GM18507 (cell line): ENCODE results near the gene GPC3.
"Not testable (repeated sequence)": the region's sequence is repeated elsewhere in the genome, so short reads cannot be mapped to it uniquely, and the experiment has no call there.

Experiments
- DNase-seq: peaks from one replicate; pipeline ENCODE4 v3.0.0; 2011; ENCODE audit warnings: low read depth; ENCODE audit not compliant: insufficient read length; ENCODE audit errors: extremely low spot score
- FAIRE-seq: peaks from 2 replicates; lab custom pipeline; 2011; peaks lifted over from hg19 to GRCh38; lab: Jason Lieb, UNC

The GPC3 gene

DNA sequence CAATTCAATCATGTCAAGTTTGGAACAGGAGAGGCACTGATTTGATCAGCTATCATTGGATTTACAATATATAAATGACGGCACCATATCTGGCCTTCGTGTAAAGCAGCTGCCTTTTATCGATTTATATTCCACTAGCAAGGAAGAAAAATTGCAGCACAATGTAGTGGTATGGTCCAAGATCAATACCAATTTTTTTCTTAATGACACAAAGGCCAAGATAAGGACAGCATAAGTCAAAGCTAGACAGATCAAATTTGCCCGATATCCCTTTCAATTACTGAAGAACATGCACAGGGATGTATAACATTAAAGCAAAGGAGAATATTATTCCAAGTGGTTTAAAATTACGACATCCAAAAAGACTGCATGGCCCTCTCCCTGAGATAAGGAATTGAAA is 167.4 kb downstream of the GPC3 start:
- FAIRE-seq (no peak), DNase-seq (no peak)

DNA sequence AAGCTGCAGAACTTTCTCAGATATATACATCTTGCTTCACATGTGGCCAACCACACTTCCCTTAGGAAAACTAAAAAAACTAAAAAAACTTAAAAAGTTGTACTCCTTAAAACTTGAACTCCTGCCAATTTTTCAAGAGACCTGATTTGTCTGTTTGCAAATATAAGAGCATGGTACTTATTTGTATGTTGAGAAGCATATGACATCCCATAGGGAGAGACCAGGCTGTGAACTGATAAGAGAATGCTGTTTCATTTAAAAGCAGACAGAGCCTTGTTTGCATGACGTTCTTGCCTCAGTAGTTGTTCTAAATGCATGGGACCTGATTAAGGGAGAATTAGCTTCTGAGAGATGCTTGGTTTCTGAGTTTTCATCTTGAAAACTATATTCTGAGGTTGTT is 169.9 kb downstream of the GPC3 start:
- DNase-seq (no peak), FAIRE-seq (no peak)

DNA sequence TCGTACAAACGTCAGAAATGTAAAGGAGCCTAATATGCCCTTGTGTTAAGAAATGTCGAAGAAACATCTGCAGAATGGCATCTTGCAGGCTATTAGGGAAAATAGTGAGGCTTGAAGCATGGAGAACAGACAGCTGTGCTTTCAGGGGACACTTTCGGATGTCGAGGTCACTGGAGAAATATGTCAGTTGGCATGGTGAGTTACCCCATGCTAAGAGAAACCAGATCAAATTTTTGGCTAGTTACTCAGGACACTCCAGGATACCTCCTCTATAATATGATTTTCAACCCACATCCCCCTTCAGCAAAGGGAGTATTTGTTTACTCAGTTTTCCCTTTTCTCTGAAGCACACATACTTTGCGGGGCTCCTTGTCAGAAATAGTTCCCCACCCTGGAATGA is 171.4 kb downstream of the GPC3 start:
- FAIRE-seq (no peak), DNase-seq (no peak)

DNA sequence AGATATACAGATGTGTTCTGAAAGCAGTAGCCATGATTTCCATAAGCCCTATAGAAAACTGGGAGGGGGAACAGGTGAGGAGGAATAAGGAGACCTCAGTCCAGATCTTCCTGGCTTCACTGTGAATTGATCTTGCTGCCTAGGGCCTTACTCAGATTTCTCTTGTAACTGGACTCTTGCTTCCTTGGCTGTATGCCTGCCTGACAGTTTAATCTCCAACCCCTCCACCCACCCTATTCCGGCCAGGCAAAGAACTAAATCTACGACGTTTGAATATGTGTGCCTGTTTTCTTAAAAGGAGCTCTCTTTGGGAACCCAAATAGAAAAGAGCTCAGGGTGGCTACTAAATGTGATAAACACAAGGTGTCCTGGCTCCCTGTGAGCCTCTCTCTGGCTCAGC is 173.0 kb downstream of the GPC3 start:
- FAIRE-seq, result no peak
- no peak for DNase-seq

DNA sequence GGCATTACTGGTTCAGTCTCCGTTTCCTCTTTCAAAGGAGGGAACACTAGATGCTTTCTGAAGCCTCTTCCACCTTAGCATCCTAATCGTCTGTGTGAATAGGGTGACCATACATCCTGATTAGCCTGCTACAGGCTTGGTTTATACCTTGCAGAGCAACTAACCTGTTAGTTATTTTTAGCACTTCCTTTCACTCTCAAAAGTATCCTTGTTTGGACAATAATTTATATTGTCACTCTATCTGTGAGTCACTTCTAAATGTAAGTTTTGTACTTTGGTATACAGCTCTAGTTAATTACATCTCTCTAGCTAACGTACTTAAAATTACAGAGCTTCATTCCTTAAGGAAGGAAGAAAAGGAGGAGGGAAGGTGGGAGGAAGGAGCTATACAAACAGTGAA is 174.5 kb downstream of the GPC3 start:
- no peak for FAIRE-seq

DNA sequence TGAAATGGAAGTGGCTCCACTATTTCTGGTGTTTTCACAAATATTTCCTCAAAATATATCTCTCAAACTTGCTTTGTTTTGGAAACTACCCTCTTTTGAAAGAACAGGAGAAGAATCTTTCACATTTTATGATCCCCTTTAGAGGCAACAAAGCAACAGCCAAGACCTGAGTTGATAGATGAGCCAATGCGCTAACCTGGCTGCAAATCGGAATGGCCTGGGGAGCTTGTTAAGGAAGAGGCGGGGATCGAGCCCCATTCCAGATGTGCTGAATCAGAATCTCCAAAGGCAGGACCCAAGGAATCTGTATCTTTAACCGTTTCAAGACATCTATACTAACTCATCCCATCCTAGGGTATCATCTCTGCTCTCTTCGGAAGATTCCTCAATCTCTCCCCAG is 181.3 kb downstream of the GPC3 start:
- FAIRE-seq (no peak), DNase-seq (no peak)

More for the DNA sequence above, 174.5 kb downstream of the GPC3 start:
- no peak for DNase-seq

DNA sequence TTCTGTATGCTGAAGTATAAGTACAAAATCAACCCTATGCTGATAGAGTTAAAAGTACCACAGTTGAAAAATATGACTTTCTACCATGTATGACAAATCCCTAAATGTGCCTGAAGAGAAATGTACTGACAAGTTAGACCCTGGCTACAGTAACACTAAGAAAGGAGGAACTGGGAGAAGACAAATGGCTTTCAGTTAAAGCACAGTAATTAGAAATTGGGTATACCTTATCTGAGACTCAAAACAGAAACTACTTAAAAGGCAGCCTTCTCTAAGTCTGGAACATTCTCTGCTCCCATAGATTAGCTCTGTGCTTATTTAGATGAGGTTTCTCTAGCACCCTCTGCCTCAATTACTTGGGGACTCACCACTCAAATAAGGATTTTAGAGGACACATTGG is 189.1 kb downstream of the GPC3 start:
- DNase-seq (no peak), FAIRE-seq (no peak)

DNA sequence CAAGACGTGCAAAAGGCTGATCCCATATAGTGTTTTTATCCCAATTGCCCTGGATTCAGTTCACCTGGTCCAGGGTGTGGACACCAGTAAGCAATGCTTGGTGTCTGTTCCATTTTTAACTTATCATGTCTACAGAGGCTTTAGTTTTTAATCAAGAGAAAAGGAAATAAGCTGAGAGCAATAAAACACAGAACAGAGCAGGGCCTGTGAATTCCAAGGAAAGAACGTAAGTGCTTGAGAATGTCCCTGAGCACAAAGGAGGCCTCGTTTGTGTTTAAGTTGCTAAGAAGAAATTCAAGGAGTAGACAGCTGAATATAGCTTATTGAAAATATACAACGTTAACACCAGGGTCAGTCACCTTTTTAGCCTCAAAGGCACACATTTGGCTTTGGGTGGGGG is 191.3 kb downstream of the GPC3 start:
- no peak for DNase-seq
- no peak for FAIRE-seq

DNA sequence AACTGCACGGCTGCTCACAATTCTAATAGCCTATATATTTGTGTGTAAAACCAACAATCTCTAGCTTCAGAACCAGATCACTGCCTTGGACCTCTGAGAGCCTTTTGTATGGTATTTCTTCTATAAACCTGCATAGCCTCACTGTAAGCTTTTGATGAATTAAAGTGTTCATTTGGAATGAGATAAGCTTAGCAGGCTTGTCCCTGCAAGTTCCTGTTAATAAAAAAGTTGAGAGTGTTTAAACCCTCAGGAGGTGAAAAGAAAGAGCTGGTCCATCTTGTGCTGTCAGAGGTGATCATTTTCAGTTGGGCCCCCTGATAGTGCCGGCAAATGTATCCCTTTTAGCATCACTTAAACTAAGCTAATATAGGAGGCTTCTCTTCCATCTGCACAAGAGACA is 191.8 kb downstream of the GPC3 start:
- DNase-seq (no peak), FAIRE-seq (no peak)

DNA sequence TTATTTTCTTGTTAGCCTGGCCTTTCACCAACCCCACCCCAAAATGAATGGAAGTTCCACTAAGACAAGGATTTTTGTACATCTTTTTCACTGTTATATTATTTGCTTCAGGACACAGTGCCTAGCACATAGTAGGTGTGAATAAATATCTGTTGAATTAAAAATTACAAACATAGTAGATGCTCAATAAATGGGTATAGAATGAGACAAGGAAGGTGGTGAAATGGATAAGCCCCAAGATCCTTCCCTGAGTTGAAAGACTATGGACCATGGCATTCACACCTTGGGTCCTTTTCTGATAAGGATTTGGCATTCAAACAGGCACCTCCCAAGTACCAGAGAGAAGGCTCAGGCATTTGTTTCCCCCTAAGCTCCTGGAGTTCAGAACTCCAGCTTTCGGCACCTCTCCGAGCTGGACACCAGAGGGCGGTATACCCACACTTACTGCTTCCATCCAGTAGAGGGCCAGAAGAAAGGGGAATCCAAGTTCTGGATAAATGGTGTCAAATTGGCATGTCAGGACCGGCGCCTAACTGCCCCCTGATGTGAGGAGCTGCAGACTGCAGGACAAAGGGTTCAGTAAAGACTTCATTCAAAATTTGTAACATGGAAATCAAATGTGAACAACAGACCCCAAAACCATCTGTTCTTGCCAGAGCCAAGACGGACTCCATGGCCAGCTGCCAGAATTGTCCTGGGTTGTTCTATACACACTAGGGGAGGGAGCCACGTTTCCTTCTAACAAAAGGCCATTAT is 193.0 kb downstream of the GPC3 start:
- peak; percentile 87 for FAIRE-seq
- DNase-seq, result peak; percentile 5

DNA sequence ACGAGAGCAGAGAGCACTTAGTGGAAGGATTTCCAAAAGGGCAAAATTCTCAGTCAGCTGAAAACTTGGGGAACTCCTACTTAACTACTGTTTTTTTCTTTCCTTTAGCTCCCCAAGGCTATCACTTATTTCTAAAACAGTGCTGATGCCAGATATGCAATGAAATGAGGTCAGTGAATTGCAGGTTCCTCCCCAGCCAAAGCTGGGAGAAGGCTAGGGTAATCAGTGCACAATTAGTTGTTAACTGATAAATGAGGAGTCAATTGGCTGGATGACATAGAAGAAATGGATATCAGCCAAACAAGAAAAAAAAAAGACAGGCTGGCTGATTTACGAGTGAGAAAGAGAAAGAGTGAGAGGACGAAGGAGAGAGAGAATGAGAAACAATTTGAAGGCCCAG is 195.6 kb downstream of the GPC3 start:
- FAIRE-seq, result no peak
- DNase-seq, result no peak

DNA sequence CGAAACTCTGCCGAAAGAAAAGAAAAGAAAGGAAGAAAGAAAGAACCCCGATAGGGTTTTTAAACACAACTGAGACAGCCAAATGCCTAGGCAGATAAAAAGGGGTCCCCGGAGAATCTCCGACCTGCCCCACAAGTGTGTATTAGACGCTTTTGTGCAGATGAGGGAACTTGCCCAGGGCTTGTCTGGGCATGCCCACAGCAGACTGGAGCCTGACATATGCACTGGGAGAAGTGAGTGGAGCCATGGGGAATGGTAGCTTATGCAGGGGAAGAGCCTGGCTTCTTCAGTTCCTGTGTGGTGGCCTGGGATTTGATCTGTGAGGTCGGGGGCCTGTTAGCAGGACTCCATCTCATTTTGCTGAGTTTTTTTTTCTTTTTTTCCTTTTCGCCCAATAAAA is 199.0 kb downstream of the GPC3 start:
- FAIRE-seq (no peak), DNase-seq (no peak)

DNA sequence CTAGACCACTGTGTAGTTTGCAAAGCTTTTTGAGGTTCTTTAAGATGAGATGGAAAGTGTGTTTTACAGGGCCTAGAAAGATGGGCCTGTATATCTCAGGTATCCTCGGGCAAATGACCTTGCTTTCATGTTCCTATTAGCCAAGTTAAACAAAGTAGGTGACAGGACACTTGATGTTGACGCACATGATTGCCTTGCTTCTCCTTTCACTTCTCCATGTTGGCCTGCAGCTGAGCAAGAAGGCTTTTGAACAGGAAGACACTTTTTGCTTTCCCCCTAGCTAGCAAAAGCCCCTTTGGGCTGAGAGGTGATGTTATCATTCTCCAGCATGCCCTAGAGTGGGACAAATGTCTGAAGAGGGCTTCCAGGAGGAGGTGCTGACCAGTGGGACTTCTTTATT is 202.1 kb downstream of the GPC3 start:
- FAIRE-seq (peak; percentile 64), DNase-seq (no peak)

DNA sequence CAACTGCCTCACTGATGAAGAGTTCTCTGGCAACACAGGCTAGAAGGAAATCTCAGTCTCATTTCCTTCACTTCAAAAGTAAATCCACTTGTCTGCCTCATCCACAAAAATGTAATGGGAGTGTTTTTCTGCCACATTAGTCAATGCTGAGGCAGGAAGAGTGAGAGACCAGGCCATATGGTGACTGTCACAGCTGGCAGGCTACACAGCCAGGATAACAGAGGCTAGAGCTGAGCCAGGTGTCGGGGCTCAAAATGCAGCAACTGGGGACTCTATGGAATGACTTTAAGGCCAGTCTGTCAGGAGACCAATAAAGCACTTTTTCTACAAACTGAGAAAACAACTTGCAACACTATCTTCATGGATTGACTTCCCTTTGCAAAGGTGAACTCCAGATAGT is 204.2 kb downstream of the GPC3 start:
- no peak for DNase-seq
- no peak for FAIRE-seq

DNA sequence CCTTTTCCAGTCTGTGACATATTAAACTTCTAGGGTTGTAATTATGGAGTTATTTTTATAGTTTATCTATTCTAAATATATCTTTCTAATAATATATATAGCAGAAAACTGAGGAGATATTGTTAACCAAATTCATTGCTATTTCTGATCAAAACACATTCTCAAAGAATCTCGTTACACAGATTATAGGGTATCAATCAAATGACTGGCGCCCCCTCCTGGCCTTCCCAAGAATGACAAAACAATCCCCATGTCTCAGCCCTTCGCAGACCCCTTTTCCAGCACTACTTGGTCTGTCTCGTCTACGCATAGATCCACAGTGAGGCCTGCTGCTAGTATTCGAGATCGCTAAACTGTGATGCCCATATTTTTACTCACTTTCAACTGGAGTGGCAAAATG is 209.3 kb downstream of the GPC3 start:
- peak; percentile 71 for FAIRE-seq
- no peak for DNase-seq

DNA sequence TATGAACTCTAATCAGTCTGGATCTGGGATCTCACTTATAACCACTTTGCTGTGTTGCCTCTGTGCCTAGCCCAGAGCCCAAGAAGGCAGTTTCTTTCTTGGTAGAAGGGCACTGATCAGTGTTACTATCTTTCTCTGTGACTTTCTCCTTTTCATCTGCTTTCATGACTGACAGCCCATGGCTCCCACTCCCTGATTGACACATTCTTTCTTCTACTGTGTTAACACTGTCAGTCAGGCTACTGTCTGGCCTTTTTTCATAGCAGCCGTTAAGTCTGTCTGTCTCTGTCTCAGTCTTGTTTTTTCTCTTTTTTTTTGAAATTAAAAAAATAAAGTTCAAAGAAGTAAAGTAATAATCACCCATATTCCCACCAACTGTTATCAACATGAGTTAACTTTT is 210.6 kb downstream of the GPC3 start:
- no peak for FAIRE-seq

DNA sequence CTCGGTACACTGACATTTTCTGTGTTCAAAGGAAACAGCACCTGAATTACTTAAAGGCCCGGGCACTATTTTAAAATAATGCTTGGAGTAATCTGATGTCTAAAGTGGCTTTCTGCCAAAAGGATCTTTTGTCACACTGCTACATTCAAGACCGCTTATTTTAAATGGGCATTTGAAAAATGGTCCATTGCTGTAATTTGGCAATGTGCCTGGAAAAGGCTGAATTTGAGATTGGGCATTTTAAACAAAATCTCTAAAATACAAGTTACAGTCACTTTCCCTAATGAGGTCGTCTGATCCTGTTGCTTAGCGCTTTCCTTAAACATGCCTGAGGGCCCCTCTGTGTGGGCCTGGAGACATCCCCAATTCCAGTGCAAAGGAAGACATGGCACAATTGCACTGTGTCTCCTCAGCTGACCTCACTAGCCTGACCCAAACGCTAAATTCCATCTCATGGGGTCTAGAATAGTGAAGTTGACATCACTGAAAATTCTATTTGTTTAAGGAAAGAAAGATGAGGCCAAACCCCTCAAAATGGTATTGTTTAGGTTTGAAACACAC is 214.2 kb downstream of the GPC3 start:
- FAIRE-seq (no peak), DNase-seq (no peak)

More for the DNA sequence above, 210.6 kb downstream of the GPC3 start:
- DNase-seq, result no peak

DNA sequence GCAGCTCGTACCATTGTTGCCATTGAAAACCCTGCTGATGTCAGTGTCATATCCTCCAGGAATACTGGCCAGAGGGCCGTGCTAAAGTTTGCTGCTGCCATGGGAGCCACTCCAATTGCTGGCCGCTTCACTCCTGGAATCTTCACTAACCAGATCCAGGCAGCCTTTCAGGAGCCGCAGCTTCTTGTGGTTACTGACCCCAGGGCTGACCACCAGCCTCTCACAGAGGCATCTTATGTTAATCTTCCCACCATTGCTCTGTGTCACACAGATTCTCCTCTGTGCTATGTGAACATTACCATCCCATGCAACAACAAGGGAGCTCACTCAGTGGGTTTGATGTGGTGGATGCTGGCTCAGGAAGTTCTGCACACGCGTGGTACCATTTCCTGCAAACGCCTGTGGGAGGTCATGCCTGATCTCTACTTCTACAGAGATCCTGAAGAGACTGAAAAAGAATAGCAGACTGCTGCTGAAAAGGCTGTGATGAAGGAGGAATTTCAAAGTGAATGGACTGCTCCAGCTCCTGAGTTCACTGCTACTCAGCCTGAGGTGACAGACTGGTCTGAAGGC is 222.3 kb downstream of the GPC3 start:
- not testable (repeated sequence) for FAIRE-seq, DNase-seq

DNA sequence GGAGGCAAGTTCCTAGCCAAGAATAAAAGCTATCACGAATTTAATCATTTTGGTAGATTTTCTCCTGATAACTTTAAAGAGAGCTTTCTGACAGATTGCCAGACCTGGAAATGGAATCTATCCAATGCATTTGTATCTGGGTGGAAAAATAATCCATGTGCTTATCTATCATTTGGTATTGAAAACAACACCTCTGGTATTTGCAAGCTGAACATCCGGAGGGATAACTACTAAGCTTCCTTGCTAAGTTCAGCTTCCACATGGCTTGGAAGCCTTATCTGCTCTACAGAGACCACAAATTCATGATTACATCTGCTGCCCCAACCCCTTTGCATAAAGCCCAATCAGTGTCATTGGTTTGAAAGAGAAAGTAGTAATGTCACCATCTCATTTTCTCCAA is 230.7 kb downstream of the GPC3 start:
- no peak for DNase-seq
- no peak for FAIRE-seq

DNA sequence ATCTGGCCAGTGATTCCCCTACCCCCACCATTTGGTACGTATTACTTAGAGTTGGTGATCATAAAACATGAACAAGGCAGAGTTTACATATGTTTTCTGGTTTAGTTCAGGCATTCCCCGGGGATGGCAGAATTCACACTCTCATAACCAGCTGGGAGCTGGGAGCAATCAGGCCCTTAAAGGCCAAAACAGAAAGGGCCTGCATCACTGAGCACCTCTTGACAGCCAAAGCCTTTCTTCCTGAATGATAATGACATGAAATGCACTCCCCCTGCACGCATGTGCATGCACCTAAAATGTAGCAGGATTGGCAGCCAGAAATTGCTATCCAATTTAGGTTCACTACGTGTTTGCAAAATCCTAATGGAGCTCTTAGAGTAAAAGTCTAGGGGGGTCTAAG is 235.4 kb downstream of the GPC3 start:
- DNase-seq (no peak), FAIRE-seq (no peak)

DNA sequence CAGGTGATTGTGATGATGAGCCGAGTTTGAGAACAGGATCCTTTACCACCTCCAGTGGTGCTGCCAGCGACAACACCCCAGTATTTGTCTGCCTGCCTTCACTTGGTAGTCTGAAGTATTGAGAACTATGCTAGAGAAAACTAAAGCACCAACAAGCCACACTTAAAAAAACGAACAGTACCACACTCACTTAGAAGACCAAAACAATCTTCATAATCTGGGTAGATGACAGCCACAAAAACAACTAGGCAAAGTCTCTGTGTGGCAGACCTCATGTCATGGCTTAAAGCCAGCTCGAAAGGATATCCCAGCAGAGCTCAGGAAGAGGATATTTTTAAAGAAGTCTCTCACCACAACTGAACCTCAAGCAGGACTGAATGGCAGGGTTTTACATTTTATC is 236.0 kb downstream of the GPC3 start:
- DNase-seq, result no peak
- no peak for FAIRE-seq
